Epithelial cell of esophagus (primary cell): ENCODE measurements around the gene FOLR2.
A peak's percentile ranks its signal among the peaks of the same experiment; 100 is the strongest.

Experiments used
- DNase-seq: peaks from one replicate; pipeline ENCODE4 v3.0.0; 2010; ENCODE audit warnings: low read depth
- H3K4me3 ChIP-seq: 2 replicates; pipeline ENCODE4 v1.5.1; 2011; ENCODE audit warnings: mild to moderate bottlenecking, low read length, control low read depth
- CTCF ChIP-seq: IDR thresholded peaks from 2 replicates; pipeline ENCODE4 v1.5.1; 2011; ENCODE audit warnings: low read depth, mild to moderate bottlenecking, low read length, control low read depth, inconsistent platforms; ENCODE audit not compliant: insufficient read depth; ENCODE audit errors: missing control alignments

The FOLR2 gene

GRCh38 chr11:72228229-72228843, 11.7 kb downstream of the FOLR2 start:
- TF ChIP-seq CTCF: peak; percentile 51

GRCh38 chr11:72228844-72229231, 12.2 kb downstream of the FOLR2 start:
- no peak for TF ChIP-seq CTCF
- H3K4me3 ChIP-seq: no peak overlapping the region
- no peak for DNase-seq

More at GRCh38 chr11:72228229-72228843, 11.7 kb downstream of the FOLR2 start:
- peak; percentile 49 for DNase-seq
- no peak overlapping the region for H3K4me3 ChIP-seq

GRCh38 chr11:72229336-72229924, 12.8 kb downstream of the FOLR2 start:
- no peak for TF ChIP-seq CTCF
- no peak overlapping the region for H3K4me3 ChIP-seq
- DNase-seq: no peak

GRCh38 chr11:72229925-72230763, 13.6 kb downstream of the FOLR2 start:
- TF ChIP-seq CTCF: no peak
- no peak overlapping the region for H3K4me3 ChIP-seq
- DNase-seq: no peak

- H3K4me3 ChIP-seq: no peak overlapping the region
- TF ChIP-seq CTCF: no peak
- no peak for DNase-seq
Observed at GRCh38 chr11:72230764-72231365, 14.3 kb downstream of the FOLR2 start.

GRCh38 chr11:72231396-72232259, 15.0 kb downstream of the FOLR2 start:
- no peak for DNase-seq
- TF ChIP-seq CTCF: no peak
- H3K4me3 ChIP-seq: no peak overlapping the region
